SK-MEL-5 (cell line): ENCODE data around the gene ERCC3. TPM values are rescaled to one million over a fixed set of nuclear protein-coding genes. Genes with fewer than 3 reads are reported as not detected.
A peak's percentile ranks its signal among the peaks of the same experiment; 100 is the strongest.
"Not testable (repeated sequence)": the region's sequence is repeated elsewhere in the genome, so short reads cannot be mapped to it uniquely, and the experiment has no call there.

ENCODE experiments used
- DNase-seq: peaks from one replicate; pipeline ENCODE4 v3.0.0-alpha.2; 2016; ENCODE audit warnings: low read depth, low spot score
- in situ Hi-C: cut with HindIII; loops from 2 replicates; pipeline ENCODE4 v1.10.0; 2016; ENCODE audit warnings: low sequenced_read_pairs, high pct_unique_total_duplicates, low pct_unique_long_range_greater_than_20kb
- total RNA-seq: library from RNA; depleted of rRNA; stranded (reverse); fragments of >200 nt; shearing (Covaris generic); gene quantifications from 2 replicates; pipeline ENCODE4 v1.2.3, GENCODE V29; 2014

ERCC3 gene
- total RNA-seq, 1 experiment from 2014 or later: 33.0 TPM

DNA sequence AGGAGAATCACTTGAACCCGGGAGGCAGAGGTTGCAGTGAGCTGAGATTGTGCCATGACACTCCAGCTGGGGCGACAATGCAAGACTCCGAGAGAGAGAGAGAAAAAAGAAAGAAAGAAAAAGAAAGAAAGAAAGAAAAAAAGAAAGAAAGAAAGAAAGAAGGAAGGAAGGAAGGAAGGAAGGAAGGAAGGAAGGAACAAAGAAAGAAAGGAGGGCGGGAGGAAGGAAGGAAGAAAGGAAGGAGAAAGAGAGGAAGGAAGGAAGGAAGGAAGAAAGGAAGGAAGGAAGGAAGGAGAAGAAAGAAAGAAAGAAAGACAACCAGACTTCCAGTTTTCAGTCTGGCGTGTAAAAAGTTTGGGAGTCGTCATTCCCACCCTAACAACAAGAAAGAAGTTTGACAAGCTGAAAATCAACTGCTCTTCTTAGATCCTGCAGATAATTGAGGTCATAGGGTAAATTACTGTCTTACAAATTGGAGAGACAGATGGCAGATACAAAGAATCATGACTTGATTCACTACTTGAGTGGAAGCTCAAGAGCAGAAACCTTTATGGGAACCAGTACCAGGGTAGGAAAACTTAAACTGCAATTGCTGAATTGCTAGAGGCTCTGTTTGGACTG, 58.8 kb downstream of the ERCC3 start:
- in situ Hi-C loops: no loop called here
- DNase-seq: no peak

DNA sequence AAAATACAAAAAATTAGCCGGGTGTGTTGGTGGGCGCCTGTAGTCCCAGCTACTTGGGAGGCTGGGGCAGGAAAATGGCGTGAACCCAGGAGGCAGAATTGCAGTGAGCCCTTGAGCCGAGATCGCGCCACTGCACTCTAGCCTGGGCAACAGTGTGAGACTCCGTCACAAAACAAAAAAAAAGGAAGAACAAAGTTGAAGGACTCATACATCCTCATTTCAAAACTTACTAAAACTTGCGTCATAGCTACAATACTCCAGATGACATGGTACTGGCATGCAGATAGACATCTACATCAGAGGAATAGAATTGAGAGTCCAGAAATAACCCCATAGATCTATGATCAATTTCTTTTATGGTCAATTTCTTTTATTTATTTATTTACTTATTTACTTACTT, 60.2 kb downstream of the ERCC3 start:
- in situ Hi-C loops: no loop called here
- DNase-seq: no peak

- DNase-seq: no peak
- in situ Hi-C loops: no loop called here
Observed at GRCh38 chr2:127231130-127231865, 62.6 kb downstream of the ERCC3 start.

GRCh38 chr2:127229555-127229954, 64.4 kb downstream of the ERCC3 start:
- in situ Hi-C loops: no loop called here
- no peak for DNase-seq

- in situ Hi-C loops: no loop called here
- no peak for DNase-seq
Observed at GRCh38 chr2:127228102-127228501, 65.8 kb downstream of the ERCC3 start.

- not testable (repeated sequence) for DNase-seq
Observed at GRCh38 chr2:127227264-127227660, 66.7 kb downstream of the ERCC3 start.

GRCh38 chr2:127226520-127227263, 67.3 kb downstream of the ERCC3 start:
- no peak for DNase-seq
- in situ Hi-C loops: no loop called here

More at GRCh38 chr2:127227264-127227660, 66.7 kb downstream of the ERCC3 start:
- in situ Hi-C loops: not testable (repeated sequence)

DNA sequence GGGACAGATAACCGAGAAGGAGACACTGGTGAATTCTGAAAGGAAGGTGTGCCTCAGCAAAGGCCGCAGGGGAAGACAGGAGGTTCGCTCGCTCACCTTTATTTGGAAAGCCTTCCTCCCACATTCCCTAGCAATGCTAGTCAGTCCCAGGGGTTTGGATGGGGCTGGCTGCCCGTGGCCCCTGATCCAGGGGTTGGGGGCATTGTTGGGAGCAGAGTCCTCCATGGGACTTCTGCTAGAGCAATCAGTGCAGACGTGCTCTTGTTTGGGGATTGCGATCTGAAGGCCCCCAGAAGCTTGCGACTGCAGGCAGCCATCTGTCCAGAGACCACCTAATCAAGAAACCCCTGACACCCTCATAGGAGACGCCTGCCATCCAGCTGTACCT, 67.8 kb downstream of the ERCC3 start:
- no peak for DNase-seq

DNA sequence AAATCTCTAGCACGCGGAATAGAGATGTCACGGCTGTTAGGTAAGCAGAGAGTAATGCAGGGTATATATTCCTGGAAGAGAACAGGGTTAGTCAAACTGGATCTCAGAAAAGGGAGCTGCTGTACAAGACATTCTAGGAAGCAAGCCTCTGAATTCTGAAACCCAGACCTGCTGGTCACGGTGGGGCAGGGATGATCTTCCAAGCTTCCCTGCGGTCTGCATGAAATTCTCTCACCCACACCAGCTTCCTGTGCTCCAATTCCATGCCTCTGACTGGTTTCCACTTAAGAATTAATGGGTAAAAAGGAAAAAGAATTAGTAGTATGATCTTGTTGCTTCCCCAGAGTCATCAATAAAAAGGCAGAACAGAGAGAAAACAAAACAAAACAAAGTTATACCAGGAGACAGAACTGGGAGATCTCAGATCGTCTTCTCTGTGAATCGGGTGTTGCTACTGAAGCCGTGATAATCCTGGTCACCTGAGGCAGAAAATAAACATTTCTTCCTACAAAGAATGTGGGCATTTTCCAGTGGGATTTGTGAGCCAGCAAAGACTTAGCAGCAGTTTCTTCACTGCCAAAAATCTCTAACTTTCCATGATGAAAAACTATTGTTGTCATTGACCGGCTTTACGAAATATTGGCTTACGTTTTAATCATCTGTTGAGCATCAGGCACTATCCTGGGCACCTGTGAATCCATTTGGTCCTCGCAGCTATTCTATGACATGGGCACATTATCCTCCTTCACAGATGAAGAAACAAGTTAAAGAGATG, 68.6 kb downstream of the ERCC3 start:
- no peak for DNase-seq
- in situ Hi-C loops: no loop called here

More for the DNA sequence above, 67.8 kb downstream of the ERCC3 start:
- in situ Hi-C loops: no loop called here

- DNase-seq, in situ Hi-C loops: not testable (repeated sequence)
Observed at GRCh38 chr2:127224135-127224534, 69.8 kb downstream of the ERCC3 start.

- DNase-seq: no peak
- in situ Hi-C loops: no loop called here
Observed at GRCh38 chr2:127220768-127221527, 73.0 kb downstream of the ERCC3 start.

- DNase-seq: peak; percentile 5
- in situ Hi-C loops: no loop called here
Observed at GRCh38 chr2:127220102-127220767, 73.7 kb downstream of the ERCC3 start, which contains the start of gene CYP27C1. TSS of gene CYP27C1 (minus strand) at chr2:127220299. CDS start at chr2:127220270, 29 bp downstream.

- no peak for DNase-seq
- in situ Hi-C loops: no loop called here
Observed at GRCh38 chr2:127219171-127220070, 74.5 kb downstream of the ERCC3 start.

GRCh38 chr2:127218812-127219170, 75.2 kb downstream of the ERCC3 start:
- in situ Hi-C loops: no loop called here
- DNase-seq: no peak

DNA sequence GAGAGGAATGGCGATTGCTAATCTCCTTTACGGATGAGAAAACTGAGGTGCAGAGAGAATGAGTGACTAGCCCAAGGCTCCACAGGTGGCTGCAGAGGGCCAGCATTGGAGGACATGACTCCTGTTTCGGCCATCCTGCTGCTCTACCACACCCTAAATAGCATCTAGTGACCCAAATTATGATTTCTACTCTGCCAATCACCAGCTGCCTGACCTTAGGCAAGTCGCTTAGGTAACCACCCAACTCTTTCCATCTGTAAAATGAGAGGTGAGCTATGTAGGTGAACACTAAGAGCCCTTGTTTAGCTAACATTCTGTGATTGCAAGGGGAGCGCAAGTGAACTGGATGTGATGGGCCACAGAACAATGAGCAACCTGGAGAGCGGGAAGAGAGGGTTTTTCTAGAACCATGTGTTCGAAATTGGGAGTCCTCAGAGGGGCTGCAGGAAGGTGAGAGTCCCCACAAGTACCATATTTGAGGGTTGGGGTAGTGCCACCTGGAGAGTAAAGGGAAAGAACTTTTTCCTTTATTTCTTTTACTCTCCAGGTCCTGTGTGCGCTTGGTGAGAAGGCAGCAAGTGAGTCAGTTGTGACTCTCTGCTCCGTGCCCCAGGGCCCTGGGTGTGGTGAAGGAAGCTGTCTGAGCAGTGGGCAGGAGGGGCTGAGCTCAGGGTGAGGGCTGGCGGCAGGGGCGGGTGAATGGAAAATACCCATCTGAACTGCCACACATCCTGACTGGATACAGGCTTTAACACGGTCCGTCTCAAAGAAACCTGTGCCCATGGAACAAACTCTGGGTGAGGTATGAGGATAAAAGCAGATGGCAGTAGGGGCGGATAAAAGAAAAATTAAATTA, 76.2 kb downstream of the ERCC3 start:
- in situ Hi-C loops: no loop called here

More for the DNA sequence above, 76.2 kb downstream of the ERCC3 start:
- no peak for DNase-seq
